ENCODE data around the gene TMEM62. TPM values are rescaled to one million over a fixed set of nuclear protein-coding genes. Genes with fewer than 3 reads are reported as not detected.

TMEM62 gene
- total RNA-seq, 2 donors from 2014 or later: 11.3 TPM

DNA sequence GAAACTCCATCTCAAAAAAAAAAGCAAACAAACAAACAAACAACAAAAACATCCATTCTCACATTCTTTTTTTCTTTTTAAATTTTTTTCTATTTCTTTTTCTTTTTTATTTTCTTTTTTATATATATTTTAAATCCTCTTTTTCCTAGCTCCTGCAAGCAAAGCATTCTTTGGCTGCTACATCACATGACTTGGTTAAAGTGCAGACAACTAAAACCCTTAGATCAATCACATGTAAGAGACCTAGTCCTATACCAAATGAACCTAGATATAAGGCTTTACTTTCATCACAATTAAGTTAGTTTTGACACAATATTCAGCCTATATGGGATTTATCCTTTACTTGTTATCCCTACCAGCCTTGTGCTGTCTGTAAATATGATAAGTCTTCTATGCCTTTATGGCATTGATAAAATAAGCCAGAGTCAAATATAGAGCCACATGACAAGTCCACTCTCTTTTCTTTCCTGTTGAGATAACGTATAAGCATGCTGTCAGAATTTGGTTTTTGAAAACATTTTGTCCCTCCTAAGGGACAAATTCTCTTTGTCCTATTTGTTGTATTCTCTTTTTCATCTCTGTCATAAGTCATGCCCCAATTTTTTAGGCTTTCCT lies 38.9 kb upstream of the TMEM62 start:
- TF ChIP-seq, protein P1, sequence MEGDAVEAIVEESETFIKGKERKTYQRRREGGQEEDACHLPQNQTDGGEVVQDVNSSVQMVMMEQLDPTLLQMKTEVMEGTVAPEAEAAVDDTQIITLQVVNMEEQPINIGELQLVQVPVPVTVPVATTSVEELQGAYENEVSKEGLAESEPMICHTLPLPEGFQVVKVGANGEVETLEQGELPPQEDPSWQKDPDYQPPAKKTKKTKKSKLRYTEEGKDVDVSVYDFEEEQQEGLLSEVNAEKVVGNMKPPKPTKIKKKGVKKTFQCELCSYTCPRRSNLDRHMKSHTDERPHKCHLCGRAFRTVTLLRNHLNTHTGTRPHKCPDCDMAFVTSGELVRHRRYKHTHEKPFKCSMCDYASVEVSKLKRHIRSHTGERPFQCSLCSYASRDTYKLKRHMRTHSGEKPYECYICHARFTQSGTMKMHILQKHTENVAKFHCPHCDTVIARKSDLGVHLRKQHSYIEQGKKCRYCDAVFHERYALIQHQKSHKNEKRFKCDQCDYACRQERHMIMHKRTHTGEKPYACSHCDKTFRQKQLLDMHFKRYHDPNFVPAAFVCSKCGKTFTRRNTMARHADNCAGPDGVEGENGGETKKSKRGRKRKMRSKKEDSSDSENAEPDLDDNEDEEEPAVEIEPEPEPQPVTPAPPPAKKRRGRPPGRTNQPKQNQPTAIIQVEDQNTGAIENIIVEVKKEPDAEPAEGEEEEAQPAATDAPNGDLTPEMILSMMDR (IDR thresholded peaks at IDR 0.05): no peak
- peaks cover 0 to 22% of the 10 kb centered on the region in 2 donors for H3K4me1 ChIP-seq
- H3K4me3 ChIP-seq: no peak overlapping the region
- no peak overlapping the region for H3K27ac ChIP-seq
- H3K9me3 ChIP-seq: no peaks in the 10 kb centered on the region
- no peaks in the 10 kb centered on the region for H3K36me3 ChIP-seq
- no peaks in the 10 kb centered on the region for H3K27me3 ChIP-seq
- no peak for DNase-seq (ENCODE audit: low spot score)

DNA sequence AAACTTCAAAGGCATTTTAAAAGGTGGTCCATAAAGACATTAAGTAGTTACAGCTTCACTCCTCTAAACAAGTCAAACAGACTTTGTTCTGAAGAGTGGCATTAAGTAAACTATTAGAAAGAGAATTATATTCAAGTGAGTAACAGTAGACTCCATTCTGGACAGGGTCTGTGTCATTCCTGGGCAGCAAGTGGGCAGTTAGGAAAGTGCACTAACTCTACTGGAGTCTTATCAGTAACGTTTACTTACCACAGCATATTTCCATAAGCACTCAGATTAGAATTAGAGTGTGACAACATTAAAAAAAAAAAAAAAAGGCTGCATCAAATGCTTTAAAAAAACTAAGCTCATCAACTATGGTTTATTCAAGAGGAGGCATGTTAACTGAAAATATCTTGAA lies 38.1 kb upstream of the TMEM62 start:
- H3K36me3 ChIP-seq: peaks cover 4% of the 10 kb centered on the region
- peaks cover 0 to 22% of the 10 kb centered on the region in 2 donors for H3K4me1 ChIP-seq
- H3K4me3 ChIP-seq: no peak overlapping the region
- H3K27me3 ChIP-seq: no peaks in the 10 kb centered on the region
- H3K27ac ChIP-seq: no peak overlapping the region
- no peak for DNase-seq (ENCODE audit: low spot score)
- TF ChIP-seq, protein P1 (IDR thresholded peaks at IDR 0.05): no peak
- no peaks in the 10 kb centered on the region for H3K9me3 ChIP-seq

DNA sequence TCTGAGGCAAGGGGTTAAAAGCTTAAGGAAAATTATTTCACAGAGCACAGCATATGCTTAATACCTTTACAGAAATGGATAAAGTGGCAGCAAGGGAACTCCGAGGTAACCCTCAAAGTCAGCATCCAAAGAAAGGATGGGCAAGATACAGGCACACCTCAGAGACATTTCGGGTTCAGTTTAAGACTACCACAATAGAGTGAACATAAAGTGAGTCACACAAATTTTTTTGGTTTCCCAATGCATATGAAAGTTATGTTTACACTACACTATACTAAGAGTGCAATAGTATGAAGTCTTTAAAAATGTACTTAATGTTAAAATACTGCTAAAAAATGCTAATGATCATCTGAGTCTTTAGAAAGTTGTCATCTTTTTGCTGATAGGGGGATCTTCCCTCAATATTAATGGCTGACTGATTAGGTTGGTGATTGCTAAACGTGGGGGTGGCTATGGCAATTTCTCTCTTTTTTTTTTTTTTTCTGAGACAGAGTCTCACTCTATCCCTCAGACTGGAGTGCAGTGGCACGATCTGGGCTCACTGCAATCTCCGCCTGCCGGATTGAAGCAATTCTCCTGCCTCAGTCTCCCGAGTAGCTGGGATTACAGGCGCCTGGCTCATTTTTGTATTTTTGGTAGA lies 37.6 kb upstream of the TMEM62 start:
- no peak for DNase-seq (ENCODE audit: low spot score)
- Histone ChIP-seq H3K4me3 (no peak overlapping the region), H3K36me3 (peaks cover 10% of the 10 kb centered on the region), H3K27me3 (no peaks in the 10 kb centered on the region), H3K4me1 (peaks cover 0 to 22% of the 10 kb centered on the region in 2 donors), H3K9me3 (no peaks in the 10 kb centered on the region), H3K27ac (no peak overlapping the region)
- TF ChIP-seq, protein P1 (IDR thresholded peaks at IDR 0.05): no peak

DNA sequence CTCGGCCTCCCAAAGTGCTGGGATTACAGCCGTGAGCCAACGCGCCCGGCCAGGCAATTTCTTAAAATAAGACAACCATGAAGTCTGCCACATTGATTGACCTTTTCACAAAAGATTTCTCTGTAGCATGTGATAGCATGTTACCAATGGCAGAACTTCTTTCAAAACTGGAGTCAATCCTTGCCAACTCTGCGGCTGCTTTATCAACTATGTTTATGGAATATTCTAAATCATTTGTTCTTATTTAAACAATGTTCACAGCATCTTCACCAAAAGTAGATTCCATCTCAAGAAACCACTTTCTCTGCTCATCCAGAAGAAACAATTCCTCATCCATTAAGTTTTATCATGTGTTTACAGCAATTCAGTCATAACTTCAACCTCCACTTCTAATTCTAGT lies 37.0 kb upstream of the TMEM62 start:
- DNase-seq (ENCODE audit: low spot score): no peak
- TF ChIP-seq, protein P1 (IDR thresholded peaks at IDR 0.05): no peak
- no peak overlapping the region for H3K4me3 ChIP-seq
- no peak overlapping the region for H3K27ac ChIP-seq
- no peaks in the 10 kb centered on the region for H3K27me3 ChIP-seq
- peaks cover 0 to 22% of the 10 kb centered on the region in 2 donors for H3K4me1 ChIP-seq
- H3K36me3 ChIP-seq: peaks cover 12% of the 10 kb centered on the region
- no peaks in the 10 kb centered on the region for H3K9me3 ChIP-seq

DNA sequence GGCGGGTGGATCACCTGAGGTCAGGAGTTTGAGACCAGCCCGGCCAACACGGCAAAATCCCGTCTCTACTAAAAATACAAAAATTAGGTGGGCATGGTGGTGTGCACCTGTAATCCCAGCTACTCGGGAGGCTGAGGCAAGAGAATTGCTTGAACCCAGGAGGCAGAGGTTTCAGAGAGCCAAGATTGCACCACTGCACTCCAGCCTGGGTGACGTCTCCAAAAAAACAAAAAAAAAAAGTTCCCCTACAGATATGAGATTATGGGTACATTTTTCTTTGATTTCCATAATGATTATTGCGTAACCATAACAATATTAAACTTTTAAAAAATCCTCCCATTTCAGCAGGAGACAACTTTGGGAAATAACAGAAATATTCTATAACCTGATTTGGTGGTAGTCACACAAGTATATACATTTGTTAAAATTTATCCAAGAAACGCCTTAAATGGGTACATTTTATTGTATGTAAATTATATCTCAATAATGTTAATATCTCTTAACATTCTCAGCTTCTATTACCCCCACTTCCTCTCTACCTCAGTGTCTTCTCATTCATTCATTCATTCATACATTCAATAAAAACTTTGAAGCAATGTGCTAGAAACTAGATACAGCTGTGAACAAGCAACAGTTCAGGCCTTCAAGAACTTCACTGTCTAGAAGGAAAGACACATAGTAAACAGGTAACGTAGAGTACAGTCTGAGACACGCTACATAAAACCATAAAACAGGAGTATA lies 34.1 kb upstream of the TMEM62 start:
- no peak overlapping the region for H3K27ac ChIP-seq
- no peaks in the 10 kb centered on the region for H3K27me3 ChIP-seq
- no peak for DNase-seq (ENCODE audit: low spot score)
- H3K36me3 ChIP-seq: peaks cover 12% of the 10 kb centered on the region
- TF ChIP-seq, protein P1 (IDR thresholded peaks at IDR 0.05): no peak
- no peak overlapping the region for H3K4me3 ChIP-seq
- H3K9me3 ChIP-seq: no peaks in the 10 kb centered on the region
- H3K4me1 ChIP-seq: peaks cover 0 to 21% of the 10 kb centered on the region in 2 donors

Data from right atrium auricular region (tissue), 2 donors.